Stimulated activated CD8-positive, alpha-beta memory T cell treated with anti-CD3 and anti-CD28 coated beads, Interleukin-12 subunit alpha, Interleukin-12 subunit beta, amount 100 ng/mL, for 24 hours (primary cell): ENCODE results near the gene PER2.
"Not testable (repeated sequence)": the region's sequence is repeated elsewhere in the genome, so short reads cannot be mapped to it uniquely, and the experiment has no call there.

ENCODE experiments used
- DNase-seq: peaks from one replicate; pipeline ENCODE4 v3.0.0-alpha.2; 2020; ENCODE audit errors: extremely low read depth

The PER2 gene

GRCh38 chr2:238313289-238313990, 25.0 kb upstream of the PER2 start:
- no peak for DNase-seq

GRCh38 chr2:238310721-238311120, 22.3 kb upstream of the PER2 start:
- DNase-seq = not testable (repeated sequence)

- no peak for DNase-seq
Observed at GRCh38 chr2:238308177-238308576, 19.8 kb upstream of the PER2 start.

GRCh38 chr2:238306672-238306998, 18.2 kb upstream of the PER2 start:
- no peak for DNase-seq

- no peak for DNase-seq
Observed at GRCh38 chr2:238305965-238306671, 17.7 kb upstream of the PER2 start.

GRCh38 chr2:238305092-238305862, 16.9 kb upstream of the PER2 start:
- DNase-seq = no peak

GRCh38 chr2:238304116-238304515, 15.7 kb upstream of the PER2 start:
- DNase-seq = no peak

GRCh38 chr2:238302751-238303150, 14.3 kb upstream of the PER2 start:
- no peak for DNase-seq

GRCh38 chr2:238302087-238302486, 13.7 kb upstream of the PER2 start:
- no peak for DNase-seq

GRCh38 chr2:238299803-238300202, 11.4 kb upstream of the PER2 start:
- DNase-seq = no peak

GRCh38 chr2:238296638-238297457, 8.4 kb upstream of the PER2 start:
- DNase-seq = no peak

- DNase-seq = no peak
Observed at GRCh38 chr2:238295144-238296112, 7.0 kb upstream of the PER2 start.

- no peak for DNase-seq
Observed at GRCh38 chr2:238294393-238295143, 6.2 kb upstream of the PER2 start.

- DNase-seq = no peak
Observed at GRCh38 chr2:238294046-238294392, 5.6 kb upstream of the PER2 start.

- no peak for DNase-seq
Observed at GRCh38 chr2:238291550-238292281, 3.3 kb upstream of the PER2 start.

GRCh38 chr2:238290715-238291549, 2.5 kb upstream of the PER2 start:
- no peak for DNase-seq

GRCh38 chr2:238290091-238290509, 1.7 kb upstream of the PER2 start:
- no peak for DNase-seq

GRCh38 chr2:238289574-238289973, 1.2 kb upstream of the PER2 start:
- no peak for DNase-seq
